ENCODE results near the gene SLC25A21. TPM values are rescaled to one million over a fixed set of nuclear protein-coding genes. Genes with fewer than 3 reads are reported as not detected.

The SLC25A21 gene
- total and polyA plus RNA-seq, 2 experiments from 2014 or later, result 10.6 to 12.1 TPM

DNA sequence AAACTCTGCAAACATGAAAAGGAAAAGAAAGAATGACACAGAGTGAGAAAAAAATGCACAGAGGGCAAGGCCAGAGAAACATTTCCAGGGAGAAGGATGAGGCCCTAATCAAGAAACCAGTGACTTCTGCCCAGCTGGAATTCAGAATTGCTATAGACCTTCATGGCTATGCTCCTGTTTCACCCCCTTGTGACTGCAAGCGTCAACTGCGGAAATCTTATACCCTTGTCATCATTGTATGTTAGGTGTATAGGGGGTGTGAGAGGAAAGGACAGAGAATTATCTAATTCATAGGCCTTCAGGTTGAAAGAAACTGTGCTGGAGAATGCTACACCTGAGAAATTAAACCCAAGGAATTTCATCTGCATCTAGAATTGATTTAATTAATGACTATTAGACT lies 117.5 kb downstream of the SLC25A21 start:
- H3K4me1 ChIP-seq (ENCODE audit: insufficient read depth), result peaks cover 18% of the 10 kb centered on the region
- H3K4me3 ChIP-seq, result no peak overlapping the region
- H3K27me3 ChIP-seq (ENCODE audit: insufficient read depth), result no peaks in the 10 kb centered on the region
- H3K4me3 Mint-ChIP-seq, result no peak overlapping the region
- H3K27me3 Mint-ChIP-seq (ENCODE audit: insufficient read depth, low read depth, poor library complexity), result peaks cover 2% of the 10 kb centered on the region
- H3K4me1 Mint-ChIP-seq, result peaks cover 27% of the 10 kb centered on the region
- no peak for ATAC-seq
- no peaks in the 10 kb centered on the region for H4K20me1 ChIP-seq (replicated peaks; ENCODE audit: insufficient read depth)
- no peak overlapping the region for H2AFZ ChIP-seq
- H3K4me2 ChIP-seq, result no peak overlapping the region
- no peak for DNase-seq (ENCODE audit: low spot score)
- TF ChIP-seq, protein P1, sequence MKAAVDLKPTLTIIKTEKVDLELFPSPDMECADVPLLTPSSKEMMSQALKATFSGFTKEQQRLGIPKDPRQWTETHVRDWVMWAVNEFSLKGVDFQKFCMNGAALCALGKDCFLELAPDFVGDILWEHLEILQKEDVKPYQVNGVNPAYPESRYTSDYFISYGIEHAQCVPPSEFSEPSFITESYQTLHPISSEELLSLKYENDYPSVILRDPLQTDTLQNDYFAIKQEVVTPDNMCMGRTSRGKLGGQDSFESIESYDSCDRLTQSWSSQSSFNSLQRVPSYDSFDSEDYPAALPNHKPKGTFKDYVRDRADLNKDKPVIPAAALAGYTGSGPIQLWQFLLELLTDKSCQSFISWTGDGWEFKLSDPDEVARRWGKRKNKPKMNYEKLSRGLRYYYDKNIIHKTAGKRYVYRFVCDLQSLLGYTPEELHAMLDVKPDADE (IDR thresholded peaks at IDR 0.05), result no peak
- no peak for TF ChIP-seq EZH2 (IDR thresholded peaks at IDR 0.05; ENCODE audit: low read depth, unreplicated experiment)
- TF ChIP-seq, protein P2, sequence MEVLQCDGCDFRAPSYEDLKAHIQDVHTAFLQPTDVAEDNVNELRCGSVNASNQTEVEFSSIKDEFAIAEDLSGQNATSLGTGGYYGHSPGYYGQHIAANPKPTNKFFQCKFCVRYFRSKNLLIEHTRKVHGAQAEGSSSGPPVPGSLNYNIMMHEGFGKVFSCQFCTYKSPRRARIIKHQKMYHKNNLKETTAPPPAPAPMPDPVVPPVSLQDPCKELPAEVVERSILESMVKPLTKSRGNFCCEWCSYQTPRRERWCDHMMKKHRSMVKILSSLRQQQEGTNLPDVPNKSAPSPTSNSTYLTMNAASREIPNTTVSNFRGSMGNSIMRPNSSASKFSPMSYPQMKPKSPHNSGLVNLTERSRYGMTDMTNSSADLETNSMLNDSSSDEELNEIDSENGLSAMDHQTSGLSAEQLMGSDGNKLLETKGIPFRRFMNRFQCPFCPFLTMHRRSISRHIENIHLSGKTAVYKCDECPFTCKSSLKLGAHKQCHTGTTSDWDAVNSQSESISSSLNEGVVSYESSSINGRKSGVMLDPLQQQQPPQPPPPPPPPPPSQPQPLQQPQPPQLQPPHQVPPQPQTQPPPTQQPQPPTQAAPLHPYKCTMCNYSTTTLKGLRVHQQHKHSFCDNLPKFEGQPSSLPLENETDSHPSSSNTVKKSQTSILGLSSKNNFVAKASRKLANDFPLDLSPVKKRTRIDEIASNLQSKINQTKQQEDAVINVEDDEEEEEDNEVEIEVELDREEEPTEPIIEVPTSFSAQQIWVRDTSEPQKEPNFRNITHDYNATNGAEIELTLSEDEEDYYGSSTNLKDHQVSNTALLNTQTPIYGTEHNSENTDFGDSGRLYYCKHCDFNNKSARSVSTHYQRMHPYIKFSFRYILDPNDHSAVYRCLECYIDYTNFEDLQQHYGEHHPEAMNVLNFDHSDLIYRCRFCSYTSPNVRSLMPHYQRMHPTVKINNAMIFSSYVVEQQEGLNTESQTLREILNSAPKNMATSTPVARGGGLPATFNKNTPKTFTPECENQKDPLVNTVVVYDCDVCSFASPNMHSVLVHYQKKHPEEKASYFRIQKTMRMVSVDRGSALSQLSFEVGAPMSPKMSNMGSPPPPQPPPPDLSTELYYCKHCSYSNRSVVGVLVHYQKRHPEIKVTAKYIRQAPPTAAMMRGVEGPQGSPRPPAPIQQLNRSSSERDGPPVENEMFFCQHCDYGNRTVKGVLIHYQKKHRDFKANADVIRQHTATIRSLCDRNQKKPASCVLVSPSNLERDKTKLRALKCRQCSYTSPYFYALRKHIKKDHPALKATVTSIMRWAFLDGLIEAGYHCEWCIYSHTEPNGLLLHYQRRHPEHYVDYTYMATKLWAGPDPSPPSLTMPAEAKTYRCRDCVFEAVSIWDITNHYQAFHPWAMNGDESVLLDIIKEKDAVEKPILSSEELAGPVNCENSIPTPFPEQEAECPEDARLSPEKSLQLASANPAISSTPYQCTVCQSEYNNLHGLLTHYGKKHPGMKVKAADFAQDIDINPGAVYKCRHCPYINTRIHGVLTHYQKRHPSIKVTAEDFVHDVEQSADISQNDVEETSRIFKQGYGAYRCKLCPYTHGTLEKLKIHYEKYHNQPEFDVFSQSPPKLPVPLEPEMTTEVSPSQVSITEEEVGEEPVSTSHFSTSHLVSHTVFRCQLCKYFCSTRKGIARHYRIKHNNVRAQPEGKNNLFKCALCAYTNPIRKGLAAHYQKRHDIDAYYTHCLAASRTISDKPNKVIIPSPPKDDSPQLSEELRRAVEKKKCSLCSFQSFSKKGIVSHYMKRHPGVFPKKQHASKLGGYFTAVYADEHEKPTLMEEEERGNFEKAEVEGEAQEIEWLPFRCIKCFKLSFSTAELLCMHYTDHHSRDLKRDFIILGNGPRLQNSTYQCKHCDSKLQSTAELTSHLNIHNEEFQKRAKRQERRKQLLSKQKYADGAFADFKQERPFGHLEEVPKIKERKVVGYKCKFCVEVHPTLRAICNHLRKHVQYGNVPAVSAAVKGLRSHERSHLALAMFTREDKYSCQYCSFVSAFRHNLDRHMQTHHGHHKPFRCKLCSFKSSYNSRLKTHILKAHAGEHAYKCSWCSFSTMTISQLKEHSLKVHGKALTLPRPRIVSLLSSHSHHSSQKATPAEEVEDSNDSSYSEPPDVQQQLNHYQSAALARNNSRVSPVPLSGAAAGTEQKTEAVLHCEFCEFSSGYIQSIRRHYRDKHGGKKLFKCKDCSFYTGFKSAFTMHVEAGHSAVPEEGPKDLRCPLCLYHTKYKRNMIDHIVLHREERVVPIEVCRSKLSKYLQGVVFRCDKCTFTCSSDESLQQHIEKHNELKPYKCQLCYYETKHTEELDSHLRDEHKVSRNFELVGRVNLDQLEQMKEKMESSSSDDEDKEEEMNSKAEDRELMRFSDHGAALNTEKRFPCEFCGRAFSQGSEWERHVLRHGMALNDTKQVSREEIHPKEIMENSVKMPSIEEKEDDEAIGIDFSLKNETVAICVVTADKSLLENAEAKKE (CRISPR knock-in tag; IDR thresholded peaks at IDR 0.05), result no peak
- no peak for TF ChIP-seq POLR2AphosphoS5 (IDR thresholded peaks at IDR 0.05; ENCODE audit: low read depth)
- TF ChIP-seq, protein P3, sequence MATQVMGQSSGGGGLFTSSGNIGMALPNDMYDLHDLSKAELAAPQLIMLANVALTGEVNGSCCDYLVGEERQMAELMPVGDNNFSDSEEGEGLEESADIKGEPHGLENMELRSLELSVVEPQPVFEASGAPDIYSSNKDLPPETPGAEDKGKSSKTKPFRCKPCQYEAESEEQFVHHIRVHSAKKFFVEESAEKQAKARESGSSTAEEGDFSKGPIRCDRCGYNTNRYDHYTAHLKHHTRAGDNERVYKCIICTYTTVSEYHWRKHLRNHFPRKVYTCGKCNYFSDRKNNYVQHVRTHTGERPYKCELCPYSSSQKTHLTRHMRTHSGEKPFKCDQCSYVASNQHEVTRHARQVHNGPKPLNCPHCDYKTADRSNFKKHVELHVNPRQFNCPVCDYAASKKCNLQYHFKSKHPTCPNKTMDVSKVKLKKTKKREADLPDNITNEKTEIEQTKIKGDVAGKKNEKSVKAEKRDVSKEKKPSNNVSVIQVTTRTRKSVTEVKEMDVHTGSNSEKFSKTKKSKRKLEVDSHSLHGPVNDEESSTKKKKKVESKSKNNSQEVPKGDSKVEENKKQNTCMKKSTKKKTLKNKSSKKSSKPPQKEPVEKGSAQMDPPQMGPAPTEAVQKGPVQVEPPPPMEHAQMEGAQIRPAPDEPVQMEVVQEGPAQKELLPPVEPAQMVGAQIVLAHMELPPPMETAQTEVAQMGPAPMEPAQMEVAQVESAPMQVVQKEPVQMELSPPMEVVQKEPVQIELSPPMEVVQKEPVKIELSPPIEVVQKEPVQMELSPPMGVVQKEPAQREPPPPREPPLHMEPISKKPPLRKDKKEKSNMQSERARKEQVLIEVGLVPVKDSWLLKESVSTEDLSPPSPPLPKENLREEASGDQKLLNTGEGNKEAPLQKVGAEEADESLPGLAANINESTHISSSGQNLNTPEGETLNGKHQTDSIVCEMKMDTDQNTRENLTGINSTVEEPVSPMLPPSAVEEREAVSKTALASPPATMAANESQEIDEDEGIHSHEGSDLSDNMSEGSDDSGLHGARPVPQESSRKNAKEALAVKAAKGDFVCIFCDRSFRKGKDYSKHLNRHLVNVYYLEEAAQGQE (IDR thresholded peaks at IDR 0.05; ENCODE audit: unreplicated experiment), result no peak
- no peak for TF ChIP-seq CREB1 (CRISPR knock-in tag; IDR thresholded peaks at IDR 0.05; ENCODE audit: low read depth)
- no peak for TF ChIP-seq ZNF331 (CRISPR knock-in tag; IDR thresholded peaks at IDR 0.05; ENCODE audit: low read depth)
- no peak for TF ChIP-seq ZNF114 (CRISPR knock-in tag; IDR thresholded peaks at IDR 0.05)
- TF ChIP-seq STAT1 (IDR thresholded peaks at IDR 0.05; ENCODE audit: unreplicated experiment), result no peak
- no peak for TF ChIP-seq JUNB (IDR thresholded peaks at IDR 0.05; ENCODE audit: unreplicated experiment)
- no peak for TF ChIP-seq NANOG (IDR thresholded peaks at IDR 0.05; ENCODE audit: borderline replicate concordance)
- TF ChIP-seq, protein P4, sequence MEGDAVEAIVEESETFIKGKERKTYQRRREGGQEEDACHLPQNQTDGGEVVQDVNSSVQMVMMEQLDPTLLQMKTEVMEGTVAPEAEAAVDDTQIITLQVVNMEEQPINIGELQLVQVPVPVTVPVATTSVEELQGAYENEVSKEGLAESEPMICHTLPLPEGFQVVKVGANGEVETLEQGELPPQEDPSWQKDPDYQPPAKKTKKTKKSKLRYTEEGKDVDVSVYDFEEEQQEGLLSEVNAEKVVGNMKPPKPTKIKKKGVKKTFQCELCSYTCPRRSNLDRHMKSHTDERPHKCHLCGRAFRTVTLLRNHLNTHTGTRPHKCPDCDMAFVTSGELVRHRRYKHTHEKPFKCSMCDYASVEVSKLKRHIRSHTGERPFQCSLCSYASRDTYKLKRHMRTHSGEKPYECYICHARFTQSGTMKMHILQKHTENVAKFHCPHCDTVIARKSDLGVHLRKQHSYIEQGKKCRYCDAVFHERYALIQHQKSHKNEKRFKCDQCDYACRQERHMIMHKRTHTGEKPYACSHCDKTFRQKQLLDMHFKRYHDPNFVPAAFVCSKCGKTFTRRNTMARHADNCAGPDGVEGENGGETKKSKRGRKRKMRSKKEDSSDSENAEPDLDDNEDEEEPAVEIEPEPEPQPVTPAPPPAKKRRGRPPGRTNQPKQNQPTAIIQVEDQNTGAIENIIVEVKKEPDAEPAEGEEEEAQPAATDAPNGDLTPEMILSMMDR (conservative IDR thresholded peaks at IDR 0.05; ENCODE audit: low read depth in 2 of 2), result no peak
- TF ChIP-seq EZH2phosphoT487 (IDR thresholded peaks at IDR 0.05; ENCODE audit: unreplicated experiment), result no peak
- peaks cover 9% of the 10 kb centered on the region for H3K9me3 Mint-ChIP-seq
- H3K27ac Mint-ChIP-seq, result no peak overlapping the region
- no peaks in the 10 kb centered on the region for H3K36me3 ChIP-seq (ENCODE audit: insufficient read depth)
- H3K79me2 ChIP-seq (replicated peaks; ENCODE audit: insufficient read depth), result no peaks in the 10 kb centered on the region
- no peaks in the 10 kb centered on the region for H3F3A ChIP-seq (replicated peaks; ENCODE audit: low read depth)
- H3K9me2 ChIP-seq (ENCODE audit: insufficient read depth), result peaks cover 4% of the 10 kb centered on the region; the same call in 1 of the 2 replicates
- no peak overlapping the region for H3K27ac ChIP-seq (ENCODE audit: low read depth)
- H3K36me3 Mint-ChIP-seq (ENCODE audit: low read depth), result peaks cover 17% of the 10 kb centered on the region

Data from GM23338 (cell line).